ENCODE measurements around the gene DNA2. TPM values are rescaled to one million over a fixed set of nuclear protein-coding genes. Genes with fewer than 3 reads are reported as not detected.

DNA2 gene
- total RNA-seq, 1 experiment from 2014 or later: 20.9 TPM

DNA sequence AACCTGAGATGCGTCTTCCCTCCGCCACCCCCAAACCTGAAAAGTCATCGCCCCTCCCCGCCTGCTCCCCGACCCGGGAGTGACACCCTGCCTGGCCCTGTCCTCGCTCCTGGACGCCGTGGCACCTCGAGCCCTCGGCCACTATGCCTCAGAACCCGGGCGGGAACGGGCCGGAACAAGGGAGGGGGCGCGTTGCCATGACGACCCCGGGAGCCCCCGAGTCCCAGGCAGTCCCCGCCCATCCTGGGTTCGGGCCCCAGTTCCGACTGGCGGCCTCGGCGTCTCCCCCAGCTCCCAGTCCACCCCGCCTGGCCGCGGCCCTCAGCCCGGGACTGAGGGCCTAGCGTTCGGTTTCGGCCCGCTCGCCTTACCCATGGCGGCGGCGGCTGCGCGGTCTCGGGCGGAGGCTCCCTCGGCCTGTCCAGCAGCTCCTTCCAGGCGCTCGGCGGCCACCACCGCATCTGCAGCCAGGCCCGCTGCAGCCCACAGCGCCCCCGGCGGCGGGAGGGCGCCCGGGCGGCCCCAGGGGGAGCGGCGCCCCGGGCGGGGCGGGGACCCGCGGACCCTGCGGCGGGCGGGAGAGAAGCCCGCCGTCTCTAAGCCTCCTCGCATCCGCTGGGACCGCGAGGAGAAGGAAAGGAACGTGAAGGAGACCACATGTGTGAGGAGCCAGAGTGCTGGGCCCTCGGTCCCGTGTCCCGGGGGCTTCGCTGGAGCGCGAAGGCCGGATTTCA lies 64.8 kb downstream of the DNA2 start, which contains the start of gene RUFY2:
RUFY2 (minus strand) TSS at position 463 of the 734 bp plus-strand sequence; CDS start at position 375, 88 bp downstream.
- peak within 1 kb of the TSS; percentile 87 for H3K4me2 ChIP-seq (ENCODE audit: low read length)
- H3K36me3 ChIP-seq (ENCODE audit: control insufficient read depth in 1 of 2, insufficient read depth in 2 of 2, low read length in 2 of 2): no peaks in the 10 kb centered on the region
- CTCF ChIA-PET: interaction anchor here (0.5 to 1.4 kb wide), 8 partner anchors 9 to 493 kb away, joined by 3 to 9 read pairs (median 3); no protein-coding TSS in a partner anchor
- BruUV-seq (replicated peaks): no TSS peak
- TF ChIP-seq TCF7L2 (IDR thresholded peaks at IDR 0.05; ENCODE audit: borderline replicate concordance, extremely low read depth, insufficient read depth, insufficient read length) (peak; percentile 25), ZFX (IDR thresholded peaks at IDR 0.05) (peak; percentile 94), ZNF274 (IDR thresholded peaks at IDR 0.05; ENCODE audit: low read depth, low read length) (no peak), SRF (IDR thresholded peaks at IDR 0.05; ENCODE audit: low read depth) (no peak), EZH2 (IDR thresholded peaks at IDR 0.05) (no peak), POLR2AphosphoS5 (IDR thresholded peaks at IDR 0.05; ENCODE audit: low read depth, low read length) (peak; percentile 68), YY1 (IDR thresholded peaks at IDR 0.05; ENCODE audit: extremely low read depth, insufficient replicate concordance, low read depth, low read length) (peak; percentile 67), SIN3A (IDR thresholded peaks at IDR 0.05; ENCODE audit: low read depth) (no peak; the same call in 1 of the 2 replicates), EGR1 (IDR thresholded peaks at IDR 0.05; ENCODE audit: low read depth) (peak; percentile 35; the same call in 1 of the 2 replicates)
- TF ChIP-seq, protein P1, sequence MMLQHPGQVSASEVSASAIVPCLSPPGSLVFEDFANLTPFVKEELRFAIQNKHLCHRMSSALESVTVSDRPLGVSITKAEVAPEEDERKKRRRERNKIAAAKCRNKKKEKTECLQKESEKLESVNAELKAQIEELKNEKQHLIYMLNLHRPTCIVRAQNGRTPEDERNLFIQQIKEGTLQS (IDR thresholded peaks at IDR 0.05): no peak
- TF ChIP-seq, protein P2, sequence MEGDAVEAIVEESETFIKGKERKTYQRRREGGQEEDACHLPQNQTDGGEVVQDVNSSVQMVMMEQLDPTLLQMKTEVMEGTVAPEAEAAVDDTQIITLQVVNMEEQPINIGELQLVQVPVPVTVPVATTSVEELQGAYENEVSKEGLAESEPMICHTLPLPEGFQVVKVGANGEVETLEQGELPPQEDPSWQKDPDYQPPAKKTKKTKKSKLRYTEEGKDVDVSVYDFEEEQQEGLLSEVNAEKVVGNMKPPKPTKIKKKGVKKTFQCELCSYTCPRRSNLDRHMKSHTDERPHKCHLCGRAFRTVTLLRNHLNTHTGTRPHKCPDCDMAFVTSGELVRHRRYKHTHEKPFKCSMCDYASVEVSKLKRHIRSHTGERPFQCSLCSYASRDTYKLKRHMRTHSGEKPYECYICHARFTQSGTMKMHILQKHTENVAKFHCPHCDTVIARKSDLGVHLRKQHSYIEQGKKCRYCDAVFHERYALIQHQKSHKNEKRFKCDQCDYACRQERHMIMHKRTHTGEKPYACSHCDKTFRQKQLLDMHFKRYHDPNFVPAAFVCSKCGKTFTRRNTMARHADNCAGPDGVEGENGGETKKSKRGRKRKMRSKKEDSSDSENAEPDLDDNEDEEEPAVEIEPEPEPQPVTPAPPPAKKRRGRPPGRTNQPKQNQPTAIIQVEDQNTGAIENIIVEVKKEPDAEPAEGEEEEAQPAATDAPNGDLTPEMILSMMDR (IDR thresholded peaks at IDR 0.05 in 2 of 3, conservative IDR thresholded peaks at IDR 0.05 in 1 of 3; ENCODE audit: borderline replicate concordance in 1 of 3, insufficient read depth in 1 of 3, low read depth in 2 of 3, low read length in 2 of 3): peak in 1 of 3 experiments; percentile 49; a peak in 2 of 6 replicates
- TF ChIP-seq, protein P3, sequence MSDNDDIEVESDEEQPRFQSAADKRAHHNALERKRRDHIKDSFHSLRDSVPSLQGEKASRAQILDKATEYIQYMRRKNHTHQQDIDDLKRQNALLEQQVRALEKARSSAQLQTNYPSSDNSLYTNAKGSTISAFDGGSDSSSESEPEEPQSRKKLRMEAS (IDR thresholded peaks at IDR 0.05): peak; percentile 37; the same call in 1 of the 2 replicates
- ATAC-seq (peak; percentile 93), DNase-seq (ENCODE audit: low read depth, low spot score) (peak; percentile 33)
- no peaks in the 10 kb centered on the region for H3K27me3 ChIP-seq (ENCODE audit: insufficient read depth, low read length)
- H2AFZ ChIP-seq (ENCODE audit: low read depth, low read length, poor library complexity, severe bottlenecking): no peak within 1 kb of the TSS
- intact Hi-C loops (cut with micrococcal nuclease): no loop called here
- RAD21 ChIA-PET (ENCODE audit: low non-redundant PET in 1 of 2, low total read pairs in 2 of 2, uncharacterized antibody in 2 of 2, unreplicated experiment in 2 of 2): no interaction called here
- no peaks in the 10 kb centered on the region for H3K9me2 ChIP-seq (ENCODE audit: insufficient read depth)
- peak within 1 kb of the TSS; percentile 72 for H3K27ac ChIP-seq (ENCODE audit: low read depth, low read length)
- POLR2A ChIA-PET: interaction anchor here (1.5 kb wide), 1 partner anchor 16 kb away, joined by 4 read pairs; no protein-coding TSS in a partner anchor
- H3K79me2 ChIP-seq (ENCODE audit: insufficient read depth, low read length): peaks cover 47% of the 10 kb centered on the region
- H3K9ac ChIP-seq (ENCODE audit: low read length): peak within 1 kb of the TSS; percentile 95
- no peaks in the 10 kb centered on the region for H3K9me3 ChIP-seq (ENCODE audit: control insufficient read depth in 1 of 2, insufficient read depth in 1 of 2, low read depth in 1 of 2, low read length in 2 of 2)
- H3K4me3 ChIP-seq (replicated peaks in 1 of 2; ENCODE audit: low read depth in 1 of 2, low read length in 2 of 2): peak within 1 kb of the TSS; percentile 95 to 97
- peaks cover 7 to 23% of the 10 kb centered on the region in 2 experiments; a peak in 3 of 4 replicates for H3K4me1 ChIP-seq (ENCODE audit: control insufficient read depth in 1 of 2, insufficient read depth in 2 of 2, low read length in 2 of 2)
- no peaks in the 10 kb centered on the region for H4K20me1 ChIP-seq (ENCODE audit: insufficient read depth)

Data from HCT116 (cell line).